Stimulated activated CD8-positive, alpha-beta memory T cell treated with anti-CD3 and anti-CD28 coated beads, Interleukin-2, amount 100 ng/mL, for 48 hours (primary cell): ENCODE results near the gene SLC1A6.
A peak's percentile ranks its signal among the peaks of the same experiment; 100 is the strongest.
"Not testable (repeated sequence)": the region's sequence is repeated elsewhere in the genome, so short reads cannot be mapped to it uniquely, and the experiment has no call there.

Experiments used
- DNase-seq, 2 donors: peaks; one replicate each; pipeline ENCODE4 v3.0.0-alpha.2; 2020; ENCODE audit warnings: low read depth in 2 of 2

Gene SLC1A6

GRCh38 chr19:14979476-14980255 is at the start of gene SLC1A6:
TSS of gene SLC1A6 (minus strand) at chr19:14979864. CDS start at chr19:14972910, 6,954 bp downstream.
- no peak for DNase-seq

DNA sequence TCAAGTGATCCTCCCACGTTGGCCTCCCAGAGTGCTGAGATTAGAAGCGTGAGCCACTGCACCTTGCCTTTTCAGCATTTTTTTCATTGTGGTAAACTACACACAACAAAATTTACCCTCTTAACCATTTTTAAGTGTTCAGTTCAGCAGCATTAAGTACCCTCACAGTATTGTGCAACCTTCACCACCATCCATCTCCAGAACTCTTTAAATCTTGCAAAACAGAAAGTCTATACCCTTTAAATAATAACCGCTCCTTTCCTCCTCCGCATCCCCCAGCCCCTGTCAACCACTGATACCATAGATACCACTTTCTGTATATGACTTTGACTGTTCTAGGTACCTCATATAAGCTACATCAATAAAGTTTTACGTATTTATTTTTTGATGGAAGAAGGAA is 48.8 kb upstream of the SLC1A6 start:
- no peak for DNase-seq

DNA sequence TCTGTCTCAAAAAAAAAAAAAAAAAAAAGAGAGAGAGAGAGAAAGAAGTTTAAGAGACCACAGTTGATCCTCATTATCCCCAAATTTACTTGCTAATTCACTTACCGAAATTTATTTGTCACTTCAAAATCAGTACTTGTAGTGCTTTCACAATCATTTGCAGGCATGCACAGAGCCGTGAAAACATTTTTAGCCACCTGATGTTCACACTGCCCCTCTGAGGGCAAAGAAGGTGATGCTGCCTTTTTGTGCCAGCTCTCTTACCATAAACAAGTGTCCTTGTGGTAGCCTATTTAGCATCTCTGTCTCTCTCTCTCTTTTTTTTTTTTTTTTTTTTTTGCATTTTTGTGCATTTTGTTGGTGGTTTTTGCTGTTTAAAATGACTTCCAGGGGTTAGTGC is 45.6 kb upstream of the SLC1A6 start:
- DNase-seq = no peak

GRCh38 chr19:15022752-15023151 is 43.1 kb upstream of the SLC1A6 start:
- DNase-seq = no peak

DNA sequence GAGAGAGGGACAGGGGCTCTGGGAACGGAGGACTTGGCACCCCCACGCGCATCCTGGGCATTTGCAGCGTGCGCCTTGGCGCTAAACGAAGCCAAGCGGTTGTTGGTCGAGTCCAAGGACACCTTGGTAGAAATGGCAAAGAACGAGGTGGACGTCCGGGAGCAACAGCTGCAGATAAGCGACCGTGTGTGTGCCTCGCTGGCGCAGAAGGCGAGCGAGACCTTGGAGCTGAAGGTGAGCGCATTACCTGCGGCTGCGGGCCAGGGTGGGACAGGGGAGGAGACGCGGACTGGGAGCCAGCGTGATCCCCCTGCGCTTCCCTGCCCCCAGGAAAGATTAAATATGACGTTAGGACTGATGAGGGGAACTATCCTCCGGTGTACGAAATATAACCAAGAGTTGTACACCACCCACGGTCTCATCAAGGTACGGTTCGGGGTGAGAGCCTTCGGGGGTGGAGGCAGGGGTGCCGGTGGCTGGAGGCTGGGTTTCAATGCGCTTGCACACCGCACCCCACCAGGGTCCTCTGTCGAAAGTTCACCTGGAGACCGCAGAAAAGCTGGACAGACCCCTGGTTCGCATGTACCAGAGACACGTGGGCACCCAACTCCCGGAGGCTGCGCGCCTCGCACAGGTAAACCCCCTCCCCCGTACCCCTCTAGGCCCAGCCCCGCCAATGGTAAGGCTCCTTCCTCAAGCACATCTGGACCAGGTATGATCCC is 41.8 kb upstream of the SLC1A6 start:
- DNase-seq = no peak

DNA sequence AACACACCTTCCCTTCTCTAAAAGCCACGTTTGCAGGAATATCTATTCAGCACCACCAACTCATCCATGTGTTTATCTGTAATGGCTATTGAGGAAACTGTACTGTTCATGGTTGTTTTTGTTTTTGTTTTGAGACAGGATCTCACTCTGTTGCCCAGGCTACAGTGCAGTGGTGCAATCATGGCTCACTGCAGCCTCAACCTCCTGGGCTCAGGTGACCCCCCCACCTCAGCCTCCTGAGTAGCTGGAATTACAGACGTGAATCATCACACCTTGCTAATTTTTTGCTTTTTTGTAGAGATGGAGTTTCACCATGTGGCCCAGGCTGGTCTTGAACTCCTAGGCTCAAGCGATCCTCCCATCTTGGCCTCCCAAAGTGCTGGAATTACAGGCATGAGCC is 39.2 kb upstream of the SLC1A6 start:
- DNase-seq = not testable (repeated sequence)

DNA sequence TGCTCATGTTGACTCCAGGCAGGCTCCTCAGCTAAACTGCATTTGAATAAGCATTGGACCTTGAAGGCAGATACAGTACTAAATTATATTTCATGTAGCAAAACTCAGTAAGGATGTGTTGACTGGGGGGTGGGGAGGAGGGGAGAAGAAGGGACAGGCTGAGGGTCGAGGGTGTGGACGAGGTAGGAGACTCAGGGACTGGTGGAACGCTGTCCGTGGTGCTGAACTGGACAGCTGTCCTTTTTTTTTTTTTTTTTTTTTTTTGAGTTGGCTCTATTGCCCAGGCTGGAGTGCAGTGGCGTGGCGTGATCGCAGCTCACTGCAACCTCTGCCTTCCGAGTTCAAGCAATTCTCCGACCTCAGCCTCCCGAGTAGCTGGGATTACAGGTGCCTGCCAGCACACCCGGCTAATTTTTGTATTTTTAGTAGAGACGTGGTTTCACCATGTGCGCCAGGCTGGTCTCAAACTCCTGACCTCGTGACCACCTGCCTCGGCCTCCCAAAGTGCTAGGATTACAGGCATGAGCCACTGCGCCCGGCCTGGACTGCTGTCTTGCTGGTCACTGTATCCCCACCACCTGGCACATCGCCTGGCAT is 36.4 kb upstream of the SLC1A6 start:
- no peak for DNase-seq

DNA sequence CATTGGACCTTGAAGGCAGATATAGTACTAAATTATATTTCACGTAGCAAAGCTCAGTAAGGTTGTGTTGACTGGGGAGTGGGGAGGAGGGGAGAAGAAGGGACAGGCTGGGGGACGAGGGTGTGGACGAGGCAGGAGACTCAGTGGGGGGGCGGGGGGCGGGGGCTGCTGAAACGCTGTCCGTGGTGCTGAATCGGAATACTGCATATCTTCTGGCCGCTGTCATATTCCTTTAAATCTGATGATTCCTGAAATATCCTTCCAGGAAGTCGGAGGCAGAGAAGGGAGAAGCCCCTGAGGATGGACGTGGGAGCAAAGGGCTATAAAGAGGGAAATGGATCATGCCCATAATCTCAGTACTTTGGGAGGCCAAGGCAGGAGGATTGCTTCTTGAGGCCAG is 34.9 kb upstream of the SLC1A6 start:
- DNase-seq = no peak

GRCh38 chr19:15010501-15011300 is 31.0 kb upstream of the SLC1A6 start:
- peak in 1 of 2 donors; percentile 0 for DNase-seq

- no peak for DNase-seq
Measured at GRCh38 chr19:15008308-15008707, 28.6 kb upstream of the SLC1A6 start.

DNA sequence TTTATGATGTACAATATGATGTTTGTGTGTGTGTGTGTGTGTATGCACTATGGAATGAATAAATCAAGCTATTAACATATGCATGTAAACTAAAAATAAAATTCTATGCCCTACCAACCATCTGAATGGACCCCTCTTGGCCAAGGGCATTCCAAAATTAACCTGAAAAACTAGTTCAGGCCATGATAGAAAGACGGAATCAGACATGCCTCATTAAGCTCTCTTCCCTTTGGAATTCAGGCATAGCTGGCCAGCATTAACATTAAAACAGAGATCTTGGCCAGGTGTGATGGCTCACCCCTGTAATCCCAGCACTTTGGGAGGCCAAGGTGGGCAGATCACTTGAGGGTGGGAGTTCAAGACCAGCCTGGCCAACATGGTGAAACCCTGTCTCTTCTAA is 18.3 kb upstream of the SLC1A6 start:
- no peak for DNase-seq

DNA sequence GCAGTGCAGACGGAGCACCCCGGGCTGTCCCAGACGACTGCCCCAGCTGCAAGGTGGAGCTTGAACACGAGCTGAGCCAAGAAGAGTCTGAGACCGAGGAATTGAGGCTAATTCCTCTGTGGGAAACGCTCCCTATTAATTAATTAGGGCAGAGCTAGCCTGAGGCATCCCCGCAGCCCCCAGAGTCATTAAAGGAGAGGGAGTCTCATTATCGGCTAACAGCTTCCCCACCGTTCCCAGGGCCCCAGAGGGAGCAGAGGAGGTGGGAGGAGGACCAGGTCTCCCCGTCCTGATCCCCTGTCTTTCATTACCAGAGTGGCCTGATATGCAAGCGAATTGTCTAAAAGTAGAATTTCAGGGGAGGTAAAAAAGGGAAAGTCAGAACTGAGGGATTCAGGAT is 13.1 kb upstream of the SLC1A6 start:
- DNase-seq = no peak

DNA sequence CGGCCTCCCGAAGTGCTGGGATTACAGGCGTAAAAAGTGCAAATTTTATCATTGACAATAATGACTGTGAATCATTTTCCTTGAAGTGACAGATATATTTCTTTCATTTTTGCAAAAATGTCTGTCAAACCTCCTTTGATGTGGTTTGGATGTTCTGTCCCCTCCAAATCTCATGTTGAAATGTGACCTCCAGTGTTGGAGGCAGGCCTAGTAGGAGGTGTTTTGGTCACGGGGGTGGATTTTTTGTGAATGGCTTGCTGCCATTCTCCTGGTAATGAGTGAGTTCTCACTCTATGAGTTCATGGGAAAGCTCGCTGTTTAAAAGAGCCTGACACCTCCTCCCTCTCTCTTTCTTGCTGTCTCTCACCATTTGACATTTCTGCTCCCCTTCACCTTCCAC is 5.5 kb upstream of the SLC1A6 start:
- DNase-seq = no peak

DNA sequence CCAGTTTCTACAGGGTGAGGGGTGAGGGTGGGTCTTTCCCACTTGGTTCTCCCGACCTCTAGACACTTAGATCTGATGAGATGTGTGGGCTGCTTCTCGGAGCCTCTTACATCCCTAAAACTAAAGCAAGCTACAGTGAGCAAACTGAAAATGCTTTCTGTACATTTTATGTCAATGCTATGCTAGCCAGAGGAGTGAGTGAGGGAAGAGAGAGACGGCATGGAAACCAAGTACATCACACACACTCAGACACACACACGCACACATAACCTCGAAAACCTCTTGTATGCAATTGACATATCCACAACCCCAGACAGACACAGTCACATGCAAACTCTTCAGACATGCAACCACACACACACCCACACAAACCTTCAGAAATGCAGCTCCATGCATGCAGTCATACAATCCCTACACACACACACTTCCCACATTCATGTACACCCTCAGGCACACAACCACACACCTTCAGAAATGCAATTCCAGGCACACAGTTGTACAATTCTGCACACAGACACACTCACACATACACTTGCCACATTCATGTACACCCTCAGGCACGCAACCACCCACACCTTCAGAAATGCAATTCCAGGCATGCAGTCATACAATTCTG is 1.4 kb downstream of the SLC1A6 start:
- DNase-seq = no peak

- DNase-seq = no peak
Measured at GRCh38 chr19:14977128-14977527, 2.5 kb downstream of the SLC1A6 start.

DNA sequence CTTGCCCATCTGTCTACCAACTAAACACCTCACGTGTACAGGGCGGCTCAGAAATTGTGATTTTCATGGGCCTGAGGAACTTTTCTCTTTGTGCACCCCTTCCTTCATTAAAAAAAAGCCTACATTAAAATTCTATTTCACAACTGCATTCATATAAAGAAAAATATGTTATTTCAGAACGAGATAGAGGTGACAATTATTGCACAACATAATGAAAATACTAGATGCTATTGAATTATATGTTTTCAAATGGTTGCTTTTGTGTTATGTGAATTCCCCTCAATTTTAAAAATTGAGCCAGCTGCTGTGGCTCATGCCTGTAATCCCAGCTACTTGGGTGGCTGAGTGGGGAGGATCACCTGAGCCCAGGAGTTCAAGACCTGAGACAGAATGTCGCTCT is 5.2 kb downstream of the SLC1A6 start:
- DNase-seq = no peak

DNA sequence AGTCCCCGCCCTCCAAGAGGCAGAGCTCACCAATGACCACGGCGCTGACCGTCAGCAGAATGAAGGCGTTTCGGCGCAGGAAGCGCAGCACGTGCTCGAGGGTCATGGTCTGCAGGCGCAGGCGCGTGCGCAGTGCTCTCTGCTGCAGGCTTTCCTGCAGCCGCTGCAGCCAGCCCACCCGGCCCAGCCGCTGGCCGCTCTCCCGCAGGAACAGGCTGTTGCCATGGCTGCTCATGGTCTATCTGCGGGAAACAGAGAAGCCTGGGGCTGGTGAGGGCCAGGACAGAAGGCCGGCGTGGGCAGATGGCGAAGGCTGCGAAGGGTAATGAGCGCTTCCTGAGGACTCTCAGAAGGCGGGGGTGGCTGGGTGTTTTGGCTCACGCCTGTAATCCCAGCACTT is 7.0 kb downstream of the SLC1A6 start:
- DNase-seq = no peak

DNA sequence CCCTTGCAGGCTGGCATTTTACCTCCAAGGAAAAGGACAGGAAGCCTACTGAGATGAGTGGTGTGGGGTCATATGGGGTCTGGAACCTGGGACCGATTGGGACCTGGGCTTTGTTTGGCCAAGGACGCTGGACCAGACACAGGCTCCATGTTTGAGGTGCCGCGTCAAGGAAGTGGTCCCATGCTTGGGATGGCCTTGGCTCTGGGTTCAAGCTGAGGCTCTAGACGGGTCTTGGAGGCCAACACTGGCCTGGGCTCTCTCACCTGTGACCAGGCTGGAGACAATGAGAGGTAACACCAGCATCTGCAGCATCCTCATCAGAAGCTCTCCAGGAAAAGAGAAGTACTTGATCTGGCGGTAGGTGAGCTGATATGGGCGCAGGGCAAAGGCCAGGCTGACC is 8.2 kb downstream of the SLC1A6 start:
- no peak for DNase-seq

- no peak for DNase-seq
Measured at GRCh38 chr19:14968247-14968646, 11.4 kb downstream of the SLC1A6 start.

GRCh38 chr19:14961956-14962685 is 17.5 kb downstream of the SLC1A6 start:
- DNase-seq = no peak

GRCh38 chr19:14959263-14959662 is 20.4 kb downstream of the SLC1A6 start:
- no peak for DNase-seq
